Left forelimb (tissue), 1 donor: ENCODE data around the gene LALBA.
"Not testable (repeated sequence)": the region's sequence is repeated elsewhere in the genome, so short reads cannot be mapped to it uniquely, and the experiment has no call there.

Experiments
- DNase-seq: peaks from one replicate; pipeline ENCODE4 v3.0.0-alpha.2; 2018; ENCODE audit warnings: low spot score

The LALBA gene

GRCh38 chr12:48527891-48528670 lies 41.8 kb downstream of the LALBA start:
- no peak for DNase-seq

DNA sequence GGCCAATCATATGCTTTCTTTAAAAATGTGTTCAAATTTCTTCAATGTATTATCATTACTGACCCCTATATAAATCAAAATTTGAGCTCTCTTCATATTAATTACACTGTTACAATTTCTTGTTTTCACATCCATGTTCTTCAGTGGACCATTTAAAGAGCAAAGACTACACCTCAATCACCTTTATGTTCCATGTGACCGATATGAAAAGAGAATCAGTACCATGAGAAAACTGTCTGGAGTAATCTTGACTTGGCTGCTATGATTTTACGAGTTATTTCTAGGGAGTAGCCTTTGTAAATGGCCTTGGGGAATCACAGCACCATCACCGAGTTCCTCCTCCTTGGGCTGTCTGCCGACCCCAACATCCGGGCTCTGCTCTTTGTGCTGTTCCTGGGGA lies 44.5 kb downstream of the LALBA start, which contains the start of gene OR8S1:
Gene OR8S1, plus strand, starts transcription at position 301 of the 400 bp plus-strand sequence. Its CDS starts 0 bp downstream, at position 301.
- DNase-seq = no peak

DNA sequence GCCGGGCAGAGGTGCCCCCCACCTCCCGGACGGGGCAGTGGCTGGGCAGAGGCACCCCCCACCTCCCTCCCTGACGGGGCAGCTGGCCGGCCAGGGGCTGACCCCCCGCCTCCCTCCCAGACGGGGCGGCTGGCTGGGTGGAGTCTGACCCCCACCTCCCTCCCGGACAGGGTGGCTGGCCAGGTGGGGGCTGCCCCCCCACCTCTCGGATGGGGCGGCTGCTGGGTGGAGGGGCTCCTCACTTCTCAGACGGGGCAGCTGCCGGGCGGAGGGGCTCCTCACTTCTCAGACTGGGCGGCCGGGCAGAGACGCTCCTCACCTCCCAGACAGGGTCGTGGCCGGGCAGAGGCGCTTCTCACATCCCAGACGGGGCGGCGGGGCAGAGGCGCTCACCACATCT lies 49.5 kb downstream of the LALBA start:
- not testable (repeated sequence) for DNase-seq
